NCI-H128 (cell line): ENCODE measurements around the gene MAN2A2.

ENCODE experiments used
- DNase-seq: peaks from one replicate; lab custom pipeline; 2025; ENCODE audit not compliant: unreplicated experiment; lab: John Stamatoyannopoulos, UW

MAN2A2 gene

DNA sequence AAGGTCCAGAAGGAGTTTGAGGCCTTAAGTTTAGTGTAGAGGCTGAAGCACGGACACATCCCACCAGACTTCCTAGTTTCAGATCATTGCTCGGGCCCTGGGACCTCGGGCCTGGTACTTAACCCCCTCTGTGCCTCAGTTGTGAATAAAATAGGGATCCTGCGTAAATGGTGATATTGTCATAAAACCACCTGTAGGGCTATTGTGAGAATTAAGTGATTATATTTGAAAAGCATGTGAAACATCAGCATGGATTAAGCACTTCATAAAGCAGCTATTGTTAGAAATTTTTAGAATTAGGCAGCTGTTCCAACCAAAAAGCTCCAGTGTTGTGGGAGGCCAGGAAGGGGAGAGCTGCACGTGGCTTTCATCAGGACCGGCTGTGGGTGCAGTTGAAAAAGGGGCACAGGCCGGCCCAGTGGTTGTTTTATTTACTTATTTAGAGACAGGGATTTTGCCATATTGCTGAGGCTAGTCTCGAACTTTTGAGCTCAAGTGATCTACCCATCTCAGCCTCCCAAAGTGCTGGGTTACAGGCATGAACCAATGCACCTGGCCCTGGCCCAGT, 56.0 kb downstream of the MAN2A2 start:
- no peak for DNase-seq

DNA sequence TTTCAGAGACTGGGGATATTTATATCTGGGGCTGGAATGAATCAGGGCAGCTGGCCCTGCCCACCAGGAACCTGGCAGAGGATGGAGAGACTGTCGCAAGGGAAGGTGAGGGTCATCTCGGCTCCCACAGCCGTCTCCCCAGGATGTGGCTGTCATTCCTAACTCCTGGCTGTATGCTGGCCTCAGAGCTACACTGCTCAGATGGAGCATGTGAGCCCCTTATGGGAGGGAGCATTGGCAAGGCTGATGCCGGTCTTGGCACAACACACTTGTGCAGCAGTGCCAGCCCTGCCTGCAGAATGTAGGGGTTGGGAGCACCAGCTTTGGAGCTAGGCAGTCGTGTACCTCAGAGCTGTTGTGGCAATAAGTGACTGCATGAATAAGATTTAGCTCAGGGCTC, 56.8 kb downstream of the MAN2A2 start:
- DNase-seq = no peak

DNA sequence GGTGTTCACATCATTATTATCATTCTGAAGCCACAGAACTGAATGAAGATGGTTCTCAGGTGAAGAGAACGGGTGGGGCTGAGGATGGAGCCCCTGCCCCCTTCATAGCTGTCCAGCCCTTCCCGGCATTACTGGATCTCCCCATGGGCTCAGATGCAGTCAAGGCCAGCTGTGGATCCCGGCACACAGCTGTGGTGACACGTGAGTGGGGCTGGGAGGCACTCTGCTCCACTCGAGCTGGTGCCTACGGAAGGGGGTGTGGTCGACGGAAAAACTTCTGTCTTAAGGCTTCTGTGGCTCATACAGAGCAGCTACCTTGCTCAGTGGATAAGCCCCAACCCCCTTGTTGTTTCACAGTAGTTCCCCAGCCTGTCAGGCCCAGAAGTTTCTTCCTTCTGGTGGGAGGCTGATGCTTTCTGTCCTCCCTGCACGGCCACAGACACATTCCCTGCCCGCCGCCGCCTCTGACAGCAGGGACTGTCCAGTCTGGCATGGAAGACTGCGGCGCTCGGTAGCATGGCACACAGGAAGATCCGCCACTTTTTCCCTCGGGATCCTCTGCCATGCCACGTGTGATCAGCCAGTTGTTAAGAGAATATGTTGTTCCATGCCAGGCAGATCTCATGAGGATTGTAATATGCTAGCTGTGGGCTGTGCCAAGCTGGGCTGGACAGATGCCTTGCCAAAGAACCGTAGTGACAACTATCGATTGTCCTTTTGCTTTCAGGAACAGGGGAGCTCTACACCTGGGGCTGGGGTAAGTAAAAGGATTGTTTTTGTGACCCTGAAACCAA, 57.4 kb downstream of the MAN2A2 start:
- DNase-seq = no peak

DNA sequence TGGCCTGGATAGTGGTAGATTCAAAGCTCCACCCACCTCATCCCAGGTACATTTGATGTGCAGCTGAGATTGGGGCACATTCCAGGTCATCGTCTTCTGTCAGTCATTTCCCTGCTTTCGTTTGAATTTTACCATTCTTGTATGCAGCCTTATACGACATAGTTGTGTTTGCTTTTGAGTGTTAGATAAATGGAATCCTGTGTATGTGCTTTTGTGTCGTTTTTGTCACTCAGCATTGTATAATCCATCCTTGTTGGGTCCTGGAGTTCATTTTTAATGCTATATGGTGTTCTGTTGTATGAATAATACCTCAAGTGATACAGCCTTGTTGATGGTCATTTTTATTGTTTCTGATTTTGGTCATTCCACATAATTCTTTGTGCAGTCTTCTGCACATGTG, 58.9 kb downstream of the MAN2A2 start:
- no peak for DNase-seq

DNA sequence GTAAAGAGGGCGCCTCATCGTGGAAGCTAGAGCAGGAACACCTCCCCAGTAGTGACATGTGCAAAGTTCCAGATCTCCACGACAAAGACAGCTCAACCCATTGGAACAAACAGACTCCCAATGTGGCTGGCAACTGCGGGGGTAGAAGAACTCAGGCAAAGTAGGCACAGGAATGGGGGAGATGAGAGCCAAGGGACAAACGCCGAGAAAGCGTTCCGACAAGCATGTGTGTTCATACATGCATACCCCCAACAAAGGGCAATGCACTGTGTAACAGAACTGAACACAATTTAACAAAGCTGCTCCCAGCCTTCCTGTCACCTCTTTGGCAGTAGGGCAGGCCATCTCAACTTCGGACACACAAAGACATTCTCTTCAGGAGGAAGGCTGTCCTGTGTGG, 63.2 kb downstream of the MAN2A2 start:
- DNase-seq = no peak

DNA sequence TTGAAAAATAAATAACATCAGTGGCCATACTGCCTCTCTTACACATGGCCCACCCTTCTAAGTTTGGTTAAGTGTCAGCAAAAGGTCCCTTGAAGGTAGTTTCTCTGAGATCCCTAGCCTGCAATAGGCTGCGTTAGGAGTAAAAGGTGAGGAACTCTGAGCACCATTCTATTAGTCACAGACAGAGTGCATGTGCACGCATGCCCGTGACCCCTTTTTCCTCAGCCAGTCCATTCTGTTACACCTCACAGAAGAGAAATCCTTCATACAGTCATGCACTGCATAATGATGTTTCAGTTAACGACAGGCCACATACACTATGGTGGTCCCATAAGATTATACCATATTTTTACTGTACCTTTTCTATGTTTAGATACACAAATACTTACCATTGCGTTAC, 64.1 kb downstream of the MAN2A2 start:
- no peak for DNase-seq

DNA sequence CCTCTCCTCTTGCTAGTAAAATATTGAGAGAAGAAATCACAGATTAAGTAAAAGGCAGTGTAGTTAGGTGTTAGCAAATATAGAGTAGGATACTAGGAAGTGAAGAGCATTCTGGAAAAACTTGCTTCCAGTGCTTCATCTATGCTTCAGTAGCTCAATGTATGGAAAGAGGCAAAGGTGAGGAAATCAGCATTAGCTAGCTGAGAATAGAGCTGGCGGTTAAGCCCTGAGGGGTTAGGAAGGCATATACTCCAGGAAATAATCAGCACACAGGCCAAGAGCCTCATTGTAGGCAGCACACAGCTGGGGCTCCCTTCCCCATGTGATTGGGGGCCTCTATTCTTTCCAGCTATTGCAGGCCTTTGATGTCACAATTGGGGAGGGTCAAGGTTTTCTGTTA, 65.3 kb downstream of the MAN2A2 start:
- DNase-seq = no peak

DNA sequence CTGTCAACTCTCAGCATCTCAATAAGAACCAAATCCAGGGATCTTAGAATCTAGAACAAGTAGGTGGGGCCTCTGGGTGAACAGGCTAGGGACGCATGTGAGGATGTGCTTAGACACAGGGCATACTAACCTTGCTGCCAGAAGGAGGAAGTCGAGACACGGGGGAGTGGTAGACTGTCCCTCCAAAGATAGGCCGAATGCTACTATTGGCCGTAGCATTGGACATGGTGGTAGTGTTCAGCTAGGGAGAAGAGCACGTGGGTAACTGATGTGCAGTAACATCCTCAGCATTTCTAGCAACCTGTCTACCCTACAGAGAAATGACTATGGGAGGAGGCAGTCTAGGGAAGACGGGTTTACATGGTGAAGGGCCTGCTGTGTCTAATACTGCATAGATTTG, 67.2 kb downstream of the MAN2A2 start:
- no peak for DNase-seq

- DNase-seq = no peak
These were observed 69.0 kb downstream of the MAN2A2 start for GRCh38 chr15:90972133-90972532.
